Caco-2 (cell line): ENCODE results near the gene CACNA1I. TPM values are rescaled to one million over a fixed set of nuclear protein-coding genes. Genes with fewer than 3 reads are reported as not detected.

Source experiments
- BruUV-seq: library from RNA; stranded (reverse); fragments of 400-500 nt; replicated peaks from 2 replicates; lab custom pipeline; 2021; lab: Mats Ljungman, UMichigan
- CTCF ChIA-PET: fragments of 300-600 bp; sonication (Branson Sonifier 250); formaldehyde crosslinking; loops from one replicate; lab custom pipeline; 2022; ENCODE audit warnings: antibody characterized with exemption; lab: Charles Lee
- POLR2A ChIA-PET: fragments of 300-600 bp; sonication (Branson Sonifier 250); formaldehyde crosslinking; loops from one replicate; lab custom pipeline; 2022; ENCODE audit warnings: antibody characterized with exemption; lab: Charles Lee
- DNase-seq, 2 experiments: peaks; one replicate each; pipeline versions ENCODE4 v3.0.0 to v3.0.0-alpha.2; 2020 to 2022
- H3K27me3 ChIP-seq: replicated peaks from 2 replicates; pipeline ENCODE4 v1.6.0; 2011; ENCODE audit warnings: low read length; ENCODE audit not compliant: control insufficient read depth, insufficient read depth
- H3K36me3 ChIP-seq: 2 replicates; pipeline ENCODE4 v1.5.1; 2011; ENCODE audit warnings: low read length; ENCODE audit not compliant: control insufficient read depth, insufficient read depth
- H3K4me1 ChIP-seq: fragments of 250-450 bp; sonication (Bioruptor Pico); 2 replicates; pipeline ENCODE4 v1.5.1; 2020; ENCODE audit warnings: mild to moderate bottlenecking
- H3K4me3 ChIP-seq: 2 replicates; pipeline ENCODE4 v1.5.1; 2011; ENCODE audit warnings: low read depth, mild to moderate bottlenecking, control low read depth, low read length
- H3K9me3 ChIP-seq: fragments of 250-450 bp; sonication (Bioruptor Pico); 2 replicates; pipeline ENCODE4 v1.5.1; 2020; ENCODE audit warnings: mild to moderate bottlenecking, moderate library complexity
- H3K27ac Mint-ChIP-seq: one replicate; pipeline ENCODE4 v1.8.0; 2022; ENCODE audit warnings: mixed read lengths; ENCODE audit not compliant: unreplicated experiment
- H3K27me3 Mint-ChIP-seq: one replicate; pipeline ENCODE4 v1.8.0; 2022; ENCODE audit warnings: mixed read lengths; ENCODE audit not compliant: insufficient read depth, unreplicated experiment
- H3K36me3 Mint-ChIP-seq: one replicate; pipeline ENCODE4 v1.8.0; 2022; ENCODE audit warnings: mild to moderate bottlenecking, mixed read lengths; ENCODE audit not compliant: insufficient read depth, unreplicated experiment
- H3K4me1 Mint-ChIP-seq: one replicate; pipeline ENCODE4 v1.8.0; 2022; ENCODE audit warnings: low read depth, mixed read lengths; ENCODE audit not compliant: unreplicated experiment
- H3K4me3 Mint-ChIP-seq: one replicate; pipeline ENCODE4 v1.8.0; 2022; ENCODE audit warnings: mild to moderate bottlenecking, moderate library complexity, mixed read lengths; ENCODE audit not compliant: unreplicated experiment
- H3K9me3 Mint-ChIP-seq: one replicate; pipeline ENCODE4 v1.8.0; 2022; ENCODE audit warnings: mixed read lengths; ENCODE audit not compliant: unreplicated experiment
- intact Hi-C: fragments of 100-400 bp; cut with micrococcal nuclease; formaldehyde crosslinking; loops from one replicate; pipeline ENCODE4 v1.10.0; 2022; ENCODE audit not compliant: unreplicated experiment
- total RNA-seq: library from RNA; stranded (reverse); gene quantifications from 2 replicates; pipeline ENCODE4 v1.2.3, GENCODE V29; 2022
- TF ChIP-seq, protein P1 (sequence below), 2 experiments: fragments of 200-600 bp in 1 of 2; IDR thresholded peaks; 1 replicate in 1 of 2; 2 replicates in 1 of 2; pipeline versions ENCODE4 v1.5.1 to v1.8.0; 2011 to 2022; ENCODE audit warnings: antibody characterized with exemption in 1 of 2, control low read depth in 1 of 2, inconsistent platforms in 1 of 2, low read depth in 1 of 2, low read length in 1 of 2, mild to moderate bottlenecking in 1 of 2, moderate library complexity in 1 of 2; ENCODE audit not compliant: insufficient read depth in 1 of 2, severe bottlenecking in 1 of 2, unreplicated experiment in 1 of 2

The CACNA1I gene
- total RNA-seq, 1 experiment from 2014 or later: not detected

- CTCF ChIA-PET: no interaction called here
Measured at GRCh38 chr22:39635719-39636118, 65.2 kb downstream of the CACNA1I start.

GRCh38 chr22:39638958-39639357 lies 68.4 kb downstream of the CACNA1I start:
- Histone ChIP-seq H3K9me3 (no peaks in the 10 kb centered on the region), H3K4me1 (no peaks in the 10 kb centered on the region), H3K4me3 (no peak overlapping the region), H3K27me3 (no peaks in the 10 kb centered on the region; the same call in 1 of the 2 replicates), H3K36me3 (no peaks in the 10 kb centered on the region)
- Mint-ChIP-seq H3K27me3 (no peaks in the 10 kb centered on the region), H3K27ac (no peak overlapping the region), H3K4me1 (no peaks in the 10 kb centered on the region), H3K9me3 (no peaks in the 10 kb centered on the region), H3K4me3 (no peak overlapping the region), H3K36me3 (no peaks in the 10 kb centered on the region)
- TF ChIP-seq, protein P1, sequence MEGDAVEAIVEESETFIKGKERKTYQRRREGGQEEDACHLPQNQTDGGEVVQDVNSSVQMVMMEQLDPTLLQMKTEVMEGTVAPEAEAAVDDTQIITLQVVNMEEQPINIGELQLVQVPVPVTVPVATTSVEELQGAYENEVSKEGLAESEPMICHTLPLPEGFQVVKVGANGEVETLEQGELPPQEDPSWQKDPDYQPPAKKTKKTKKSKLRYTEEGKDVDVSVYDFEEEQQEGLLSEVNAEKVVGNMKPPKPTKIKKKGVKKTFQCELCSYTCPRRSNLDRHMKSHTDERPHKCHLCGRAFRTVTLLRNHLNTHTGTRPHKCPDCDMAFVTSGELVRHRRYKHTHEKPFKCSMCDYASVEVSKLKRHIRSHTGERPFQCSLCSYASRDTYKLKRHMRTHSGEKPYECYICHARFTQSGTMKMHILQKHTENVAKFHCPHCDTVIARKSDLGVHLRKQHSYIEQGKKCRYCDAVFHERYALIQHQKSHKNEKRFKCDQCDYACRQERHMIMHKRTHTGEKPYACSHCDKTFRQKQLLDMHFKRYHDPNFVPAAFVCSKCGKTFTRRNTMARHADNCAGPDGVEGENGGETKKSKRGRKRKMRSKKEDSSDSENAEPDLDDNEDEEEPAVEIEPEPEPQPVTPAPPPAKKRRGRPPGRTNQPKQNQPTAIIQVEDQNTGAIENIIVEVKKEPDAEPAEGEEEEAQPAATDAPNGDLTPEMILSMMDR (IDR thresholded peaks at IDR 0.05; ENCODE audit: insufficient read depth in 1 of 2, low read depth in 1 of 2, low read length in 1 of 2, severe bottlenecking in 1 of 2, unreplicated experiment in 1 of 2): no peak
- intact Hi-C loops: no loop called here
- ChIA-PET POLR2A (no interaction called here), CTCF (no interaction called here)
- no TSS peak for BruUV-seq
- DNase-seq: no peak

More at GRCh38 chr22:39635719-39636118, 65.2 kb downstream of the CACNA1I start:
- no peaks in the 10 kb centered on the region for H3K9me3 ChIP-seq
- H3K4me3 ChIP-seq: no peak overlapping the region
- no TSS peak for BruUV-seq
- Mint-ChIP-seq H3K36me3 (no peaks in the 10 kb centered on the region), H3K4me3 (no peak overlapping the region), H3K4me1 (no peaks in the 10 kb centered on the region), H3K27ac (no peak overlapping the region), H3K9me3 (no peaks in the 10 kb centered on the region), H3K27me3 (no peaks in the 10 kb centered on the region)
- no peaks in the 10 kb centered on the region for H3K36me3 ChIP-seq
- POLR2A ChIA-PET: no interaction called here
- no peaks in the 10 kb centered on the region for H3K4me1 ChIP-seq
- H3K27me3 ChIP-seq: no peaks in the 10 kb centered on the region
- no peak for DNase-seq
- TF ChIP-seq, protein P1 (IDR thresholded peaks at IDR 0.05; ENCODE audit: insufficient read depth in 1 of 2, low read depth in 1 of 2, low read length in 1 of 2, severe bottlenecking in 1 of 2, unreplicated experiment in 1 of 2): no peak
- intact Hi-C loops: no loop called here

- Histone ChIP-seq H3K4me3 (no peak overlapping the region), H3K27me3 (no peaks in the 10 kb centered on the region; the same call in 1 of the 2 replicates), H3K9me3 (no peaks in the 10 kb centered on the region), H3K36me3 (no peaks in the 10 kb centered on the region), H3K4me1 (no peaks in the 10 kb centered on the region)
- no peaks in the 10 kb centered on the region for H3K4me1 Mint-ChIP-seq
- H3K27me3 Mint-ChIP-seq: no peaks in the 10 kb centered on the region
- no peak overlapping the region for H3K27ac Mint-ChIP-seq
- H3K36me3 Mint-ChIP-seq: no peaks in the 10 kb centered on the region
- ChIA-PET POLR2A (no interaction called here), CTCF (no interaction called here)
- no TSS peak for BruUV-seq
- no peaks in the 10 kb centered on the region for H3K9me3 Mint-ChIP-seq
- TF ChIP-seq, protein P1 (IDR thresholded peaks at IDR 0.05; ENCODE audit: insufficient read depth in 1 of 2, low read depth in 1 of 2, low read length in 1 of 2, severe bottlenecking in 1 of 2, unreplicated experiment in 1 of 2): no peak
- intact Hi-C loops: no loop called here
- H3K4me3 Mint-ChIP-seq: no peak overlapping the region
- DNase-seq: no peak
Measured at GRCh38 chr22:39641660-39642310, 71.2 kb downstream of the CACNA1I start.
